ENCODE measurements around the gene MBOAT2. TPM values are rescaled to one million over a fixed set of nuclear protein-coding genes. Genes with fewer than 3 reads are reported as not detected.

The MBOAT2 gene
- polyA plus RNA-seq, 1 donor from 2014 or later, result 205 TPM

- Histone ChIP-seq H3K9me2 (ENCODE audit: insufficient read depth, low read length) (no peaks in the 10 kb centered on the region), H3F3A (ENCODE audit: insufficient read depth, low read length, poor library complexity, severe bottlenecking) (no peaks in the 10 kb centered on the region), H3K27me3 (ENCODE audit: insufficient read depth, low read depth, low read length) (no peaks in the 10 kb centered on the region), H4K20me1 (ENCODE audit: insufficient read depth) (no peaks in the 10 kb centered on the region), H3K4me2 (ENCODE audit: low read length) (no peak overlapping the region), H3K9me3 (ENCODE audit: low read length) (no peaks in the 10 kb centered on the region), H2AFZ (ENCODE audit: low read depth, low read length) (no peak overlapping the region), H3K4me3 (ENCODE audit: low read length) (no peak overlapping the region), H3K79me2 (replicated peaks; ENCODE audit: insufficient read depth, low read length) (peaks cover 65% of the 10 kb centered on the region), H3K9ac (ENCODE audit: low read length) (no peak overlapping the region), H3K36me3 (ENCODE audit: insufficient read depth, low read length) (no peaks in the 10 kb centered on the region), H3K27ac (ENCODE audit: low read length) (no peak overlapping the region)
- TF ChIP-seq SMC3 (conservative IDR thresholded peaks at IDR 0.05; ENCODE audit: poor library complexity), result no peak
- TF ChIP-seq CTCF (IDR thresholded peaks at IDR 0.05; ENCODE audit: poor library complexity, severe bottlenecking), result no peak
- TF ChIP-seq TAF1 (IDR thresholded peaks at IDR 0.05; ENCODE audit: low read depth), result no peak
- TF ChIP-seq EP300 (conservative IDR thresholded peaks at IDR 0.05; ENCODE audit: poor library complexity, severe bottlenecking), result no peak
- TF ChIP-seq MXI1 (conservative IDR thresholded peaks at IDR 0.05; ENCODE audit: poor library complexity, severe bottlenecking), result no peak
- TF ChIP-seq POLR2AphosphoS5 (IDR thresholded peaks at IDR 0.05), result no peak
- no peak for TF ChIP-seq RAD21 (conservative IDR thresholded peaks at IDR 0.05)
- no peak for TF ChIP-seq REST (IDR thresholded peaks at IDR 0.05; ENCODE audit: borderline replicate concordance)
- no peak for TF ChIP-seq EZH2 (IDR thresholded peaks at IDR 0.05; ENCODE audit: borderline replicate concordance, insufficient read depth, low read length, poor library complexity, severe bottlenecking)
Observed at GRCh38 chr2:8999102-8999446, 4.4 kb downstream of the MBOAT2 start.

GRCh38 chr2:8998418-8999101 is 4.9 kb downstream of the MBOAT2 start:
- Histone ChIP-seq H3K79me2 (replicated peaks; ENCODE audit: insufficient read depth, low read length) (peaks cover 68% of the 10 kb centered on the region), H4K20me1 (ENCODE audit: insufficient read depth) (no peaks in the 10 kb centered on the region), H3K9me2 (ENCODE audit: insufficient read depth, low read length) (no peaks in the 10 kb centered on the region), H2AFZ (ENCODE audit: low read depth, low read length) (no peak overlapping the region), H3F3A (ENCODE audit: insufficient read depth, low read length, poor library complexity, severe bottlenecking) (no peaks in the 10 kb centered on the region), H3K27me3 (ENCODE audit: insufficient read depth, low read depth, low read length) (no peaks in the 10 kb centered on the region), H3K27ac (ENCODE audit: low read length) (no peak overlapping the region), H3K36me3 (ENCODE audit: insufficient read depth, low read length) (no peaks in the 10 kb centered on the region), H3K4me3 (ENCODE audit: low read length) (no peak overlapping the region), H3K9me3 (ENCODE audit: low read length) (no peaks in the 10 kb centered on the region), H3K9ac (ENCODE audit: low read length) (no peak overlapping the region), H3K4me2 (ENCODE audit: low read length) (no peak overlapping the region)
- TF ChIP-seq EP300 (conservative IDR thresholded peaks at IDR 0.05; ENCODE audit: poor library complexity, severe bottlenecking) (no peak), RAD21 (conservative IDR thresholded peaks at IDR 0.05) (no peak), TAF1 (IDR thresholded peaks at IDR 0.05; ENCODE audit: low read depth) (no peak), EZH2 (IDR thresholded peaks at IDR 0.05; ENCODE audit: borderline replicate concordance, insufficient read depth, low read length, poor library complexity, severe bottlenecking) (no peak), REST (IDR thresholded peaks at IDR 0.05; ENCODE audit: borderline replicate concordance) (no peak), SMC3 (conservative IDR thresholded peaks at IDR 0.05; ENCODE audit: poor library complexity) (no peak), MXI1 (conservative IDR thresholded peaks at IDR 0.05; ENCODE audit: poor library complexity, severe bottlenecking) (no peak), CTCF (IDR thresholded peaks at IDR 0.05; ENCODE audit: poor library complexity, severe bottlenecking) (no peak), POLR2AphosphoS5 (IDR thresholded peaks at IDR 0.05) (no peak)
